HK-2 (cell line): ENCODE measurements around the gene FXYD1.
"Not testable (repeated sequence)": the region's sequence is repeated elsewhere in the genome, so short reads cannot be mapped to it uniquely, and the experiment has no call there.

ENCODE experiments used
- DNase-seq: peaks from one replicate; pipeline ENCODE4 v3.0.0-alpha.2; 2018; ENCODE audit not compliant: unreplicated experiment

Gene FXYD1

DNA sequence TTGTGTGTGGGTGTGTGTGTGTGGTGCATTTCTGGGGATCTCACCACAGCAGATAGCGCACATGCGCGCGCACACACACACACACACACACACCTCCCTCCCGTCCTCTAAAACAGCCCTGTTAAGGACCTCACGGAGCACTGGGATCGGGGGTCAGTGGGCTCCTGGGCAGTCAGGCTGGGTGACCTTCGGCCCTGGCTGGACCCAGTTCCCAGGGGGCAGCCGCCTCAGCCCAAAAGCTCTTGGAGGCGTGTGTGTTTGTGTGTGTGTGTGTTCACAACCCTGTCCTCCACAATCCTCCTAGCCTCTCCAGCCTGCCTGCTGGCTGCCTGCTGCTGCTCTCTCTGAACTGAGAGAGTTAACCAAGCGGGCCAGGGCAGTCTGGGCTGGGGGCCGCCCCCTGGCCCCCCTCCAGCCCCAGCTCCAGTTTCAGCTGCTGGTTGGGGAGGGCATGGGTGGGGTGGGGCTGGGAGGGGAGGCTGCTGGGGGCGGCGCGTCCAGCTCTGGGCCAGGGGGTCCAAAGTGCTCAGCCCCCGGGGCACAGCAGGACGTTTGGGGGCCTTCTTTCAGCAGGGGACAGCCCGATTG is at the start of gene FXYD1:
Gene FXYD1 (plus strand): TSS at position 520 of the 588 bp plus-strand sequence. CDS start 1,256 bp downstream, outside the sequence.
- no peak for DNase-seq

DNA sequence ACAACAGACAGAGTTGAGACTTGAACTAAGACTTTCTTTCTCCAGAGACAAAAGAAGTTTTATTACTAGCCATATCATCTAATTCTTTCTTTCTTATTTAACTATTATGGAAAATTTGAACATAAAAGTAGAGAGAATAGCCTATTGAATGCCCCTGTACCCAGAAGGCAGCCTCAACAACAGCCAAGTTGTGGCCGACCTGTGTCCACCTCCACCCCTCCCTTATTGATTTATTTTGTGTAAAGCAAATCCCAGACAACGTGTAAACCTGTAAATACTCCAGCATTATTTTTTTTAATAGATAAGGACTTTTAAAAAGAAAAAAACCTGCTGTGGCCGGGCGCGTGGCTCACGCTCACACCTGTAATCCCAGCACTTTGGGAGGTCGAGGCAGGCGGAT is 49.1 kb upstream of the FXYD1 start:
- DNase-seq, result no peak

DNA sequence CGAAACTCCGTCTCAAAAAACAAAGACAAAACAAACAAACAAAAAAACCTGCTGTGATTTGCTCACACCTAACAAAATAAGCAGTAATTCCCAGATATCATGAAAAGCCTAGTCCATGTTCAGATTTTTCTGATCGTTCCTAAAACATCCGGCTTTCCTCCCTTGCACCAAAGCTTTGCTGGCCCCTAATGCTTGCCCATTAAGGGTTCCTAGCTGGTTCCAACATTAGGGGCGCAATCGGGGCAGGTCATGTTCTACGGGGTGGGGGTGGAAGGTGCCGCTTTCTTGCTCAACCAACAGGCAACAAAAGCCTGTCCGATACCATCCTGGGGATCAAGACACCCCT is 48.5 kb upstream of the FXYD1 start:
- no peak for DNase-seq

DNA sequence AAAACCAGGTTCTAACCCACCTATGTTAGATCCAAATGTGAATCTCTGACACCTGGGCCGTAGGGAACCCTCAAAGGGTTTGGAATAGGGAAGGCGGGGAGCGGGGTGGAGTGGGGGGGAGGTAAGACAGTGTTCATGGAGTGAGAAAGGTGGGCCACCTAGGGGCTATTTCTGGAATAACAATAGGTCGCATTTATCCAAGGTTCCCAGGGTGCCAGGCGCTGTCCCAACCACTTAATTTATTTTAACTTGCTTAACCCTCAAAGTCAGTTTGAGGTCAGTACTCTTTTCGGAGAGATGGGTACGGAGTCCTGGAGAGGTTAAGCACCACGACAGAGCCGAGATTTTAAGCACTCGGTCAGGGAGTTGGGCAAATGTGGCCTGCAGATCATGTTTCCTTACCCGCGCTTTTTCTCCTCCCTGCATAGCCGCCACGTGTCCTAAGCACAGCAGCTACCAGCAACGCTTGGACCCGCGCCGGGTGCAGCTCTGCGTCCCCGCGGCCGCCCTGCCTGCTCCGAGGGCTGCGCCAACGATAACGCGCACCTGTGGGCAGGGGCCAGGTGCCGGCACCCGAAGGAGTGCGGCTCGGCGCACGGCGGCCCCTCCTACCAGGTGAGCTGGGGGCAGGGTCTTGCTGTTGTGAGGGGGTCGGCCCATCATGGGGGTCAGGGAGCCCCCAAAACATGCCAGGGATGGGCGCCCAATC is 48.0 kb upstream of the FXYD1 start:
- DNase-seq, result peak; percentile 25

DNA sequence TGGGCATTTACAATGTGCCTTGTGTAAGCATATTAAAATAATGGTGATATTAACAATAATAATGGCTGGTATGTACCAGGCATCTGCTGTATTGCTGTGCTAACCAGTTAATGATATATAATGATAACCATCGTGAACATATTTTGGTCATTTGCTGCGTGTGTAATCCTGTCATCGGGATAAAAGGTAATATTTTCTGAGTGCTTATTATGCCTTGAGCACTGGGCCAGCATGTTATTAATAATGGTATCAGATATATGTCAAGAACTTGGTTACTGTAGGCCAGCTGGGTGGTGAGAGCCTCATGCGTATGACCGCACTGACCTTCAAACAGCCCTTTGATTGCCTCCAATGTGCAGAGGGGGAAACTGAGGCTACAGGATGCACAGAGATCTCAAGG is 45.2 kb upstream of the FXYD1 start:
- no peak for DNase-seq

DNA sequence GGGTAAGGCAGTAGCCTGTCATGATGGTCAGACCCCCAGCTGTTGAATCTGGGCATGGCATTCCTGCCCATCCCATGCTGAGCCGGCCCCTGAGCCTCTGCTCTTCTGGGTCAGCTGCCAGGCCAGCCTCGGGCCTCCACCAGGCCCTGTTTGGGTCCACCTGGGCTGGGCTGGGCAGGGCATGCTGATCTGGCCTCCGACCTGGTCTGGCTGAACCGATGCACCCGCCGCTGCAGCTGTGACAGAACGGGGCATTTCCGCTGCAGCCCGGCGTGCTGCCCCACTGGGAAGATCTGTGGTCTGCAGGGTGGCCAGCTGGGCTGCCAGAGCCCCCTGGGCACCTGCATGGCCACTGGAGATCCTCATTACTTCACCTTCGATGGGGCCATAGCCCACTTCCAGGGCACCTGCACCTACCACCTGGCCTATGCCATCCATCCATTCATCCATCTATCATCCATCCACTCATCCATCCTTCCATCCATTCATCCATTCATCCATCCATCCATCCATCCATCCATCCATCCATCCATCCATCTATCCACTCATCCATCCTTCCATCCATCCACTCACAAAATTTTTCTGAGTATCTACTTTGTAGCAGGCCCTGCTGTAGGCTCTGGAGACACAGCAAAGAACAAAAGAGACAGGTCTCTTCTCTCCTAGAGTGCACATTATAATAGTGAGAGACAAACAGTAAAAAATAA is 44.5 kb upstream of the FXYD1 start:
- no peak for DNase-seq

DNA sequence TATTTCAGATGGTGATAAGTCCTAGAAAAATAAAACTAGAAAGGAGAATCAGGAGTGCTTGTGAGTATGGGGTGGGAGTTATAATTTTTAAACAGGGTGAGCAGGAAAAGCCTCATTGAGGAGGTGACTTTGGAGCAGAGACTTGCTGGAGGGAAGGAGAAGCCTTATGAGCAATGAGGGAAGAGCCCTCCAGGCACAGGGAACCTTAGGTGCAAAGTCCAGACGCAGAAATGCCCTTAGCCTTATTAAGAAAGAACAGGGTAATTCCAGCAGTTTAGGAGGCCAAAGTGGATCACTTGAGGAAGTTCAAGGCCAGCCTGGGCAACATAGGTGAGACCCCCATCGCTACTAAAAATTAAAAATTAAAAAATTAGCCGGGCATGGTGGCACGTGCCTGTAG is 44.0 kb upstream of the FXYD1 start:
- no peak for DNase-seq

DNA sequence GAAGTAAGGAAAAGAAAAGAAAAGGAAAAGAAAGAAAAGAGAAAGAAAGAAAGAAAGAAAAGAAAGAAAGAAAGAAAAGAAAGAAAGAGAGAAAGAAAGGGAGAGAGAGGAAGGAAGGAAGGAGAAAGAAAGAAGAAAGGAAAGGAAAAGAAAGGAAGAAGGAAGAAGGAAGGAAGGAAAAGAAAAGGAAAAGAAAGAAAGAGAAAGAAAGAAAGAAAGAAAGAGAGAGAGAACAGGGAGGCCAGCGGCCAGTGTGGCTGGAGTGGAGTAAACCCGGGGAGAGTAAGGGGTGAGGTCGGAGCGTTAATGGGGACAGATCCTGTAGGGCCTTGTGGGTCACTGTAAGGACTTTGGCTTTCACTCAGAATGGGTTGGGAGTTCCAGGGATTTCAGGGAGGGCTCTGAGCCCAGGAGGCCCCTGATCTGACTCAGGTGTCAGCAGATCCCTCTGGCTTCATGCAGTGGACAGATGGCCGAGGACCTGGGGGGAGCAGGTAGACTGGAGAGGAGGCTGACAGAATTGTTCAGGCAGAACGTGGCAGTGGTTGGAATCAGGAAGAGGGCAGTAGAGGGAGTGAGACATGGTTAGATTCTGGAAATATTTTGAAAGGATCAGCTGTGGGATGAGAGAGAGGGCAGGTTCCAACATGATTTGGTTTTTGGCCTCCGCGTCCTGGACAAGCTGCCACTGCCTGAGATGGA is 42.8 kb upstream of the FXYD1 start:
- DNase-seq, result no peak

DNA sequence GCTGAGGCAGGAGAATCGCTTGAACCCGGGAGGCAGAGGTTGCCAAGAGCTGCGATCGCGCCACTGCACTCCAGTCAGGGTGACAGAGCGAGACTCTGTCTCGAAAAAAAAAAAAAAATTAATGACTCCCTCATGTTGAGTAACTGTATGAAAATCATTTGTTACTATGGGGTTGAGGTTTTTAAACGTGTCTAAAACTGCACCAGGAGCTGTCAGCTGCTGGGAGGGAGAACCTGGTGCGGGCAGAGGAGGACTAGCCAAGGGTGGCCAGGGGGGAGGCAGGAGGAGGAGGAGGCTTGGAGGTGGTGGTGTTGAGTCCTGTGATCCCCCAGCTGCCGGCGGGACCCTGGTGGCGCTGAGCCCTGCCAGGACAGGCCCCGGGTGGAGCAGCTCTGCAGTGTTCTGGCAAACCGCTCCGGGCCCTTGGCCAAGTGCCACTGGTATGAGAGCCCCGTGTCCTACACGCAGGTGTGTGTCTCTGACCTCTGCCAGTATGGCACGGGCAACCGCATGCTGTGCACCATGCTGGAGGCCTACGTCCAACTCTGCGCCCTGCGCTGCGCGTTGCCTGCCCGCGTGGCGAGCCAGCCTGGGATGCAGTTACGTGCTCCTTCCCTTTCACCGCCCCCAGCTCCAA is 40.1 kb upstream of the FXYD1 start:
- DNase-seq, result no peak

DNA sequence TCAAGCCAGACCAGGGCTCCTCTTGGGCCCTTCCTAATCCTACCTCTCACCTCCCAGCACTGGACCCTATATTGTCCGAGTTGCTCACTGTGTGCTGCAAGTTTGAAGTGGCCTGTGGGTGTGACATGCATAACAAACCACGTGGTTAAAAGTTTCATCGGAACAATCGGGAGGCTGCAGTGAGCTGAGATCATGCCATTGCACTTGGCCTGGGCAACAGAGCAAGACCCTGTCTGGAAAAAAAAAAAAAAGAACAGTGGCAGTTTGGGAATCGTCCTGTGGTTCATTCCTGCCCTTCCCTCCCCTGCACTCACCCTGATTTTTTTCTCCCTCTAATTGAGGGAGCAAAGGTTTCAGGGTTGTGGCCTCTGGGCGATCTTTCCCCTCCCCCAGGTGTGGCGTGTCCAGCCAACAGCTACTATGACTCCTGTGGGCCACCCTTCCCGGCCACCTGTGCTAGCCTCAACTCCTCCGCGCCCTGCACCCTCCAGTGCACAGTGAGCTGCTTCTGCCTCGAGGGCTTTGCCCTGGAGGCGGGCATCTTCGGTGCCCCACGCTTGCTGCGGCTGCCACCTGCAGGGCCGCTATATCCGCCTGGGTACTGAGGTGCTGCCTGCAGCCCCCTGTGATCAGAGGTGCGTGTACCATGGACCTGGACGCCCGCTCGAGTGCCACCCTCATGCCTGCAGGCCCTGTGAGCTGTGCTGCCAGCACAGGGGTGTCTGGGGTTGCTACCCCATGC is 39.3 kb upstream of the FXYD1 start:
- DNase-seq, result no peak

DNA sequence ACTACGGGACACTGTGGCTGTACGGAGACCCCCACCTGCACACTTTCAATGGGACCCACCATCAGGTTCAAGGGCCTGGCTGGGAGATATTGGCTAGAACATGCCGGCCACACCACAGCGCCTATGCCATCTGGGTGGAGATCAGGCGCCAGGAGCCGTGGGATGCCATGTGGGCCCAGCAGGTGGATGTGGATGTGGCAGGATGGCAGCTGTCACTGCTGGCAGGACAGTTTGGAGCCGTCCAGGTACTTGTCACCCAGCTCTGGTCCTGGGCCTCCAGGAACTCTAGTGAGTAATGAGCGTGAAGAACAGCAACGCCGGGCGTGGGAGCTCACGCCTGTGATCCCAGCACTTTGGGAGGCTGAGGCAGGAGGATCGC is 38.7 kb upstream of the FXYD1 start:
- no peak for DNase-seq

DNA sequence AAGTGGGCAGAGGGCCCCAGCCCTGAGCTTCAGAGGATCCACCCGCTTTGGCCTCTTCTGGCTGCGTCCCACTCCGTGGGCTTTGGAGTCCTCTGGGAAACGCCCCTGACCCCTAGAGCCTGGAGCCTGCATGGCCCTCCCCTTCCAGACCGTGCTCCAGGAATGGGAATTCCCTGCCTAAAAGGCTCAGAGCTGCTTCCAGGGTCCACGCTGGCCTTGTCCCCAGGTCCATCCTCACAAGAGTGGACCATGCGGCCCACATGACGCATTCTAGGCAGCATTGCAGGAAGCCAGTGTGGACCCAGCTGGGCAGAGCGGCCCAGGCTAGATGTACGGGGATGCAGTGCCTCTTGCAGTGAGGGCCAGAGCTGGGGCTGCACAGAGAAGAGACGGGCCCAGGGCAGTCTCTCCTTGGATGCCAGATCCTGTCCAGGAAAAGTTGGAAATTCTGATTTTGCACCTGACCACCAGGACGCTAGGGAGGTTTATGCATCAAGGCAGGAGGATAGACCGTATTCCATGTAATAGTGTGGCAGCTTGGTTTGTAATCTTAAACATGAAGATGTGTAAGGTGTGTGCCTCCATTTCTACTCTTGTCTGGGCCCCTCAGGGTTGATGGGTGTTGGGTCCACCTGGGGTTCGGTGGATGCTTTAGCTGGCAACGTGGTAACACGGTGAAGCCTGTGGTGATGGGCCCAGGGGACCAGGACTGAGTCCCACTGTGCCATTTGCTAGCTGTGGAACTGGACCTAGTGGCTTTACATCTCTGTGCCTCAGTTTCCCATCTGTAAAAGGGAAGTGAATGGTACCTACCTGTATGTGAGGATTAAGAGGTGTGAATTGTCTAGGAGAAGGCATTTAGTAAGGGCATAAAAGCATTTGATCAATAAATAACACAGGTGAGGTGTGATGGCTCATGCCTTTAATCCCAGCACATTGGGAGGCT is 37.8 kb upstream of the FXYD1 start:
- DNase-seq, result no peak

DNA sequence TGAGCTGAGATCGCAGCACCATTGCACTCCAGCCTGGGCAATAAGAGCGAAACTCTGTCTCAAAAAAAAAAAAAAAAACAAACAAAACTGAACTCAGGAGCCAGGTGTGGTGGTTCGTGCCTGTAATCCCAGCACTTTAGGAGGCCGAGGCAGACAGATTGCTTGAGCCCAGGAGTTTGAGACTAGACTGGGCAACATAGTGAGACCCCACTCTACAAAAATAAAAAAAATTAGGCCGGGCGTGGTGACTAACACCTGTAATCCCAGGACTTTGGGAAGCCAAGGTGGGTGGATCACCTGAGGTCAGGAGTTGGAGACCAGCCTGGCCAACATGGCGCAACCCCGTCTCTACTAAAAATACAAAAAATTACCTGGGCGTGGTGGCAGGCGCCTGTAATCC is 36.7 kb upstream of the FXYD1 start:
- not testable (repeated sequence) for DNase-seq

DNA sequence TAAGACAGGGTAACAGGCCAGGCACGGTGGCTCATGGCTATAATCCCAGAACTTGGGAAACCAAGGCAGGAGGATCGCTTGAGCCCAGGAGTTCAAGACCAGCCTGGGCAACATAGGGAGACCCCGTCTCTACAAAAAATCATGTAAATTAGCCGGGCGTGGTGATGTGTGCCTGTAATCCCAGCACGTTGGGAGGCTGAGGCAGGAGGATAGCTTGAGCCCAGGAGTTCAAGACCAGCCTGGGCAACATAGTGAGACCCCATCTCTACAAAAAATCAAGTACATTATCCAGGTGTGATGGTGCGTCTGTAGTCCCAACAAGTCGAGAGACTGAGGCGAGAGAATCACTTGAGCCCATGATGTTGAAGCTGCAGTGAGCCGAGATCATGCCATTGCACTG is 35.0 kb upstream of the FXYD1 start:
- DNase-seq, result not testable (repeated sequence)

DNA sequence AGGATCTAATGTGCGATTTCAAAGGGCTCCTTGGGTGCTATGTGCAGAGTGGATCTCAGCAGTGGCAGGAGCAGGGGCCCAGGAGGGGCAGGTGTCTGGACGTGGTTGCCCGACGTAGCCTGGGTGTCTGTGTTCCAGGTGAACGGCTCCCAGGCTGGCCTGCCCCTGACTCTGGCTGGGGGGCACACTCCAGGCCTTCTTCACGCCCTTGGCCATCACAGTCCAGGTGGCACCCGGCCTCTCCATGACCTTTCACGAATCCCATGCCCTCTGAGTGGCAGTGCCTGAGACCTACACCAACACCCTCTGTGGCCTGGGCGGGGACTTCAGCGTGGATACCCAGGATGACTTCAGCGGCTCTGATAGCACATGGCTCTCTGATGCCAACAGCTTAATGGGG is 34.3 kb upstream of the FXYD1 start:
- DNase-seq, result no peak

DNA sequence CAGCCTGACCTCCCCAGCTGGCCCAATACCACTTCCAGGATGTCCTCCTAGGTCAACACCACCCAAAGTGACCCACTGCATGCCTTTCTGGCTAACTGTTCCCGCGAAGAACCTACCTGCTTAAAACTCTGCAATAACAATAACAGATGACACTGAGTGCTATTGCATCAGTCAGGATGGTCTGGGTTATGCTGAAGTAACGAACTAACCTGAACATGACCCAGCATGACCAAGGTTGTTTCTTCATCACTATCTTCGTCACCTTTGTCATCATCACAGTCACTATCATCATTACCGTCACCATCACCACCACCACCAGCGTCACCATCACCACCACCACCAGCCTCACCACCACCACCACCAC is 33.6 kb upstream of the FXYD1 start:
- DNase-seq, result no peak

DNA sequence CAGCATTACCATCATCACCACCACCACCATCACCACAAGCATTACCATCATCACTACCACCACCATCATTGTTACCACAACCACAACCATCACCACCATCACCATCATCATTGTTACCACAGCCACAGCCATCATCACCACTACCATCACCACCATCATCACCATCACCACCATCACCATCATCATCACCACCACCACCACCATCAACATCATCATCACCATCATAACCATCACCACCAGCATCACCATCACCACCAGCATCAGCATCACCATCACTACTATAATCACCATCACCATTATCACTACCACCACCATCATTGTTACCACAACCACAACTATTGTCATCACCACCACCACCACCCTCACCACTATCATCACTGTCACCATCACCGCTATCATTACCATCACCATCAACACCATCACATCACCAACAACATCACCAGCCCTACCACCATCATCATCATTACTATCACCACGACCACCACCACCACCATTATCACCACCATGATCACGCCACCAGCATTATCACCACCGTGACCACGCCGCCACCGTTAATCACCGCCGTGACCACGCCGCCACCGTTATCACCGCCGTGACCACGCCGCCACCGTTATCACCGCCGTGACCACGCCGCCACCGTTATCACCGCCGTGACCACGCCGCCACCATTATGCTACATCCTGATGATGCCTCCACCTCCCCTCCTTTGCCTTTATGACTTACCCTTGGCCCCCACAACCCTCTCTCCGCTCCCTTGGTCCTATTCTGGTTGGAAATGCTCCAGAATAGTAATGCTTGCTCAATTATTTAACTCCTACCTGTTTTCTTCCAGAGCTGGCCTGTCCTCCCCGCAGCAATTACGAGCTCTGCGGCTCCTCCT is 33.0 kb upstream of the FXYD1 start:
- no peak for DNase-seq

DNA sequence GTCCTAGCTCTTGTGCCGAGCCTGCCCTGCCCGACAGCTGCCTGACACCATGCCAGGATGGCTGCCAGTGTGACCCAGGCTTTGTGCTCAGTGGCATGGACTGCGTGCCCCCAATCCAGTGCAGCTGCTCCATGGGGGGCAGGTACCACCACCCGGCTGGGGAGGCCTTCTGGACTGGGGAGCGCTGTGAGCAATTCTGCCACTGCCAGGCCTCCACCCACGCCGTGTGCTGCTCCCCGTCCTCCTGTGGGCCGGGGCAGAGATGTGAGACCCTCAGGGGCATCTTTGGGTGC is 32.4 kb upstream of the FXYD1 start:
- no peak for DNase-seq

DNA sequence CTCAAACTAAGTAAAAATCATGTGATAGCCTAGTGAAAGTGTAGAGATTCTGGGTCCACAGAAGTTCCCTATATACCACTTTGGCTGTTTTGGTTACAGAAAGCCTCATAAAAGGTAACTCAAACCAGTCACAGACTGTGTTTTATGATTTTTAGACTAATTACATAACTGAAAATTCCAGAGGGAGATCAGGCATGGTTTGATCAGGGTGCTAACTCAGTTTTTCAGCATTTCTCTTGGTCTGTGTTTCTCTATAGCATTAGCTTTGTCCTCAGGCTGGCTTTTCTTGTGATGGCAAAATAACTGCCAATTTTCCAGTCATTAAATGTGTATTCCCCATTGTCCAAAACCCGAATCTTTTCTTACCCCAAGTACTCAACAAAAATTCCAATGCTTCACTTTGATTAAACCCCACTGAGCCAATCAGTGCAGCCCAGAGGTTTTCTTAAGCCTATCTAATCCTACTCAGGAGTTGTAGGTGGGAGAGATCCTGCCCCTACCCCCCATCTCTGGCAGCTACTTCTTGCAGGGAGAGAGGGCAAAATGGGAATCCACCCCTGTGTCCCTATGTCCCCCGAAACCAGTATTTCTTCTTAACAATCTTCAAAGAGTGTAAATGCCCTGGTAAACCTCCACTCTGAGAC is 31.6 kb upstream of the FXYD1 start:
- no peak for DNase-seq
